ENCODE data around the gene MARCO.
"Not testable (repeated sequence)": the region's sequence is repeated elsewhere in the genome, so short reads cannot be mapped to it uniquely, and the experiment has no call there.

GRCh38 chr2:118948266-118948665 is 6.3 kb downstream of the MARCO start:
- not testable (repeated sequence) for TF ChIP-seq CTCF, POLR2A (IDR thresholded peaks at IDR 0.05)

Measured in vagina (tissue), 2 donors.